PC-9 (cell line): Measurements from ENCODE around the gene BCR.

ENCODE experiments used
- EZH2 ChIP-seq: fragments of 200-600 bp; sonication (generic); IDR thresholded peaks from 2 replicates; pipeline ENCODE4 v1.8.0; 2017; ENCODE audit warnings: antibody characterized with exemption, low read depth
- TF ChIP-seq, protein P1 (sequence below): fragments of 200-600 bp; sonication (generic); conservative IDR thresholded peaks from 2 replicates; pipeline ENCODE4 v1.6.1; 2017; ENCODE audit warnings: mixed run types, antibody characterized with exemption, mild to moderate bottlenecking, moderate library complexity

DNA sequence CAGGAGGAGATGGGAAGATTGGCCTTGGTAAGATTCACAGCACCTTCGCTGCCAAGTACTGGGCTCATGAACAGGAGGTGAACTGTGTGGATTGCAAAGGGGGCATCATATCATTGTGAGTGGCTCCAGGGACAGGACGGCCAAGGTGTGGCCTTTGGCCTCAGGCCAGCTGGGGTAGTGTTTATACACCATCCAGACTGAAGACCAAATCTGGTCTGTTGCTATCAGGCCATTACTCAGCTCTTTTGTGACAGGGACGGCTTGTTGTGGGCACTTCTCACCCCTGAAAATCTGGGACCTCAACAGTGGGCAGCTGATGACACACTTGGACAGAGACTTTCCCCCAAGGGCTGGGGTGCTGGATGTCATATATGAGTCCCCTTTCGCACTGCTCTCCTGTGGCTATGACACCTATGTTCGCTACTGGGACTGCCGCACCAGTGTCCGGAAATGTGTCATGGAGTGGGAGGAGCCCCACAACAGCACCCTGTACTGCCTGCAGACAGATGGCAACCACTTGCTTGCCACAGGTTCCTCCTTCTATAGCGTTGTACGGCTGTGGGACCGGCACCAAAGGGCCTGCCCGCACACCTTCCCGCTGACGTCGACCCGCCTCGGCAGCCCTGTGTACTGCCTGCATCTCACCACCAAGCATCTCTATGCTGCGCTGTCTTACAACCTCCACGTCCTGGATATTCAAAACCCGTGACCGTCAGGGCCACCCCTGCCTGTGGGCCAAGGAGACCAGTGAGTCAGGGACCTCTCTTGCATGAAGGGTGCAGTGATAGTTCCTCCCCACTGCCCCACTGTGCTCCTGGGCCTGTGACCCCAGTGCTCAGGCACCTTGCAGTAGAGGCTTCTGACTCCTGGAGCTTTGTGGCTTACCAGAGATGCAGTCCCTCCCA, 83.6 kb downstream of the BCR start:
- TF ChIP-seq, protein P1, sequence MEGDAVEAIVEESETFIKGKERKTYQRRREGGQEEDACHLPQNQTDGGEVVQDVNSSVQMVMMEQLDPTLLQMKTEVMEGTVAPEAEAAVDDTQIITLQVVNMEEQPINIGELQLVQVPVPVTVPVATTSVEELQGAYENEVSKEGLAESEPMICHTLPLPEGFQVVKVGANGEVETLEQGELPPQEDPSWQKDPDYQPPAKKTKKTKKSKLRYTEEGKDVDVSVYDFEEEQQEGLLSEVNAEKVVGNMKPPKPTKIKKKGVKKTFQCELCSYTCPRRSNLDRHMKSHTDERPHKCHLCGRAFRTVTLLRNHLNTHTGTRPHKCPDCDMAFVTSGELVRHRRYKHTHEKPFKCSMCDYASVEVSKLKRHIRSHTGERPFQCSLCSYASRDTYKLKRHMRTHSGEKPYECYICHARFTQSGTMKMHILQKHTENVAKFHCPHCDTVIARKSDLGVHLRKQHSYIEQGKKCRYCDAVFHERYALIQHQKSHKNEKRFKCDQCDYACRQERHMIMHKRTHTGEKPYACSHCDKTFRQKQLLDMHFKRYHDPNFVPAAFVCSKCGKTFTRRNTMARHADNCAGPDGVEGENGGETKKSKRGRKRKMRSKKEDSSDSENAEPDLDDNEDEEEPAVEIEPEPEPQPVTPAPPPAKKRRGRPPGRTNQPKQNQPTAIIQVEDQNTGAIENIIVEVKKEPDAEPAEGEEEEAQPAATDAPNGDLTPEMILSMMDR: no peak
- TF ChIP-seq EZH2: no peak
